Erythroblast (primary cell): ENCODE results near the gene VIPR2.

Experiments
- GATA1 ChIP-seq: IDR thresholded peaks from 2 replicates; pipeline ENCODE4 v1.6.1; 2011; ENCODE audit warnings: low read depth, mild to moderate bottlenecking, control low read depth, low read length, moderate library complexity
- POLR2A ChIP-seq: IDR thresholded peaks from 2 replicates; pipeline ENCODE4 v1.6.1; 2011; ENCODE audit warnings: mild to moderate bottlenecking, low read length

DNA sequence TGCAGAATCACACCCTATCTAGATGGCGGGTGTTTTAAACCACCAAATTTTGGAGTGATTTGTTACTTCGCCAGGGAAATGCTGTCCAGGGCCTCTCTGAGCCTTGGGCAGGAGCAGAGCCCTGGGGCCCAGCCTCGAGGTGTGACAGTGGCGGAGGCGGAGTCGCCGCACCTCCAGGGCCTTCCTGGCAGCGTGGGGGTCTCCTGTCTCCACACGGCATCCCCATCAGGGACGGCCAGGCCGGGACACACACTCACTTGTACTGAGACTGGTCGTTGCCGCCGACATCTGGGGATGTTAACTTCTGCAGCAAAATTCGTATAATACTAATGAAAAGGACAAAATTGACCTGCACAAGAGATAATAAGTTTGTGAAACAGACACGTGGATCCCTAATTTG lies 110.7 kb downstream of the VIPR2 start:
- TF ChIP-seq POLR2A (no peak), GATA1 (no peak)
